GM23248 (cell line): ENCODE data around the gene CREB5. TPM values are rescaled to one million over a fixed set of nuclear protein-coding genes. Genes with fewer than 3 reads are reported as not detected.

Source experiments
- DNase-seq: peaks from one replicate; pipeline ENCODE4 v3.0.0-alpha.2; 2015
- H2AFZ ChIP-seq: fragments of 200-600 bp; sonication (generic); 2 replicates; pipeline ENCODE4 v1.6.1; 2016; ENCODE audit warnings: antibody characterized with exemption
- H3F3A ChIP-seq: fragments of 200-600 bp; sonication (generic); 2 replicates; pipeline ENCODE4 v1.6.1; 2016; ENCODE audit warnings: mild to moderate bottlenecking, antibody characterized with exemption, mixed run types; ENCODE audit not compliant: insufficient read depth
- H3K27ac ChIP-seq: fragments of 200-600 bp; sonication (generic); 2 replicates; pipeline ENCODE4 v1.5.1; 2016; ENCODE audit warnings: mild to moderate bottlenecking
- H3K27me3 ChIP-seq: fragments of 200-600 bp; sonication (generic); replicated peaks from 2 replicates; pipeline ENCODE4 v1.6.1; 2016; ENCODE audit warnings: mild to moderate bottlenecking; ENCODE audit not compliant: insufficient read depth
- H3K36me3 ChIP-seq: fragments of 200-600 bp; sonication (generic); 2 replicates; pipeline ENCODE4 v1.6.1; 2016; ENCODE audit warnings: low read depth, mild to moderate bottlenecking
- H3K4me1 ChIP-seq: fragments of 200-600 bp; sonication (generic); 2 replicates; pipeline ENCODE4 v1.6.1; 2016; ENCODE audit warnings: mild to moderate bottlenecking; ENCODE audit not compliant: insufficient read depth
- H3K4me2 ChIP-seq: fragments of 200-600 bp; sonication (generic); one replicate; pipeline ENCODE4 v1.6.1; 2016; ENCODE audit warnings: mild to moderate bottlenecking; ENCODE audit not compliant: unreplicated experiment
- H3K4me3 ChIP-seq: fragments of 200-600 bp; sonication (generic); 2 replicates; pipeline ENCODE4 v1.5.1; 2016; ENCODE audit warnings: mild to moderate bottlenecking
- H3K79me2 ChIP-seq: fragments of 200-600 bp; sonication (generic); 2 replicates; pipeline ENCODE4 v1.6.1; 2016; ENCODE audit warnings: mild to moderate bottlenecking; ENCODE audit not compliant: insufficient read depth
- H3K9ac ChIP-seq: fragments of 200-600 bp; sonication (generic); 2 replicates; pipeline ENCODE4 v1.6.1; 2016; ENCODE audit warnings: mild to moderate bottlenecking
- H3K9me2 ChIP-seq: fragments of 200-600 bp; sonication (generic); 2 replicates; pipeline ENCODE4 v1.6.1; 2016; ENCODE audit warnings: mixed run types, mild to moderate bottlenecking, moderate library complexity; ENCODE audit not compliant: insufficient read depth
- H3K9me3 ChIP-seq: fragments of 200-600 bp; sonication (generic); one replicate; pipeline ENCODE4 v1.6.1; 2017; ENCODE audit warnings: low read depth
- H4K20me1 ChIP-seq: fragments of 200-600 bp; sonication (generic); 2 replicates; pipeline ENCODE4 v1.6.0; 2016; ENCODE audit not compliant: insufficient read depth
- EZH2 ChIP-seq: fragments of 200-600 bp; sonication (generic); IDR thresholded peaks from 2 replicates; pipeline ENCODE4 v1.6.1; 2018; ENCODE audit warnings: antibody characterized with exemption, mild to moderate bottlenecking; ENCODE audit not compliant: insufficient read depth, poor library complexity, severe bottlenecking
- EZH2phosphoT487 ChIP-seq: fragments of 200-600 bp; sonication (generic); IDR thresholded peaks from 2 replicates; pipeline ENCODE4 v1.6.1; 2018; ENCODE audit warnings: antibody characterized with exemption, moderate library complexity, mild to moderate bottlenecking, low read depth; ENCODE audit not compliant: insufficient read depth
- WGBS, 2 experiments: methylation state at CpG; one replicate each; pipeline ENCODE4 v1.1.6; 2015 to 2017; ENCODE audit warnings: low lambda C conversion rate in 2 of 2, low coverage in 1 of 2; ENCODE audit errors: missing lambda C conversion rate in 2 of 2; 5-methylcytosine and 5-hydroxymethylcytosine counted together
- in situ Hi-C: fragments of 300-500 bp; cut with MboI; formaldehyde crosslinking; loops from 2 replicates; pipeline ENCODE4 v1.15.0; 2020
- polyA plus RNA-seq: library from polyadenylated mRNA; unstranded; fragments of >200 nt; fragmentation: Nextera tagmentation; extraction: Ambion mirVana; gene quantifications from 2 replicates; pipeline ENCODE4 v1.2.1, GENCODE V29; 2016
- total RNA-seq: library from RNA; depleted of rRNA; stranded (reverse); fragments of >200 nt; shearing (Covaris generic); gene quantifications from 2 replicates; pipeline ENCODE4 v1.2.3, GENCODE V29; 2014

CREB5 gene
- total and polyA plus RNA-seq, 2 experiments from 2014 or later, result 13.6 to 19.2 TPM

GRCh38 chr7:28605427-28606085, 193.2 kb downstream of the CREB5 start:
- Histone ChIP-seq H3K9ac (no peak overlapping the region), H3K27ac (no peak overlapping the region), H3K9me2 (no peaks in the 10 kb centered on the region), H3F3A (0 out of 2 replicates have a peak, but pooled peaks cover 3% of the 10 kb centered on the region), H3K27me3 (no peaks in the 10 kb centered on the region), H2AFZ (no peak overlapping the region), H3K4me2 (no peak overlapping the region), H3K4me1 (peaks cover 11% of the 10 kb centered on the region), H3K36me3 (no peaks in the 10 kb centered on the region), H3K4me3 (no peak overlapping the region), H3K79me2 (no peaks in the 10 kb centered on the region), H3K9me3 (no peaks in the 10 kb centered on the region), H4K20me1 (no peaks in the 10 kb centered on the region)
- TF ChIP-seq EZH2 (no peak), EZH2phosphoT487 (no peak)
- in situ Hi-C loops, result no loop called here
- no peak for DNase-seq
- 93% methylated on average over 7 of the region's 7 CpGs for WGBS, 2 experiments

- H3F3A ChIP-seq, result 0 out of 2 replicates have a peak, but pooled peaks cover 3% of the 10 kb centered on the region
- H3K79me2 ChIP-seq, result no peaks in the 10 kb centered on the region
- DNase-seq, result no peak
- H3K9ac ChIP-seq, result no peak overlapping the region
- no peak overlapping the region for H3K4me2 ChIP-seq
- H4K20me1 ChIP-seq, result no peaks in the 10 kb centered on the region
- H3K9me3 ChIP-seq, result no peaks in the 10 kb centered on the region
- H3K4me1 ChIP-seq, result peaks cover 11% of the 10 kb centered on the region
- TF ChIP-seq EZH2 (no peak), EZH2phosphoT487 (no peak)
- H3K9me2 ChIP-seq, result no peaks in the 10 kb centered on the region
- in situ Hi-C loops, result no loop called here
- H3K4me3 ChIP-seq, result no peak overlapping the region
- H2AFZ ChIP-seq, result no peak overlapping the region
- no peaks in the 10 kb centered on the region for H3K36me3 ChIP-seq
- no peak overlapping the region for H3K27ac ChIP-seq
- no peaks in the 10 kb centered on the region for H3K27me3 ChIP-seq
These were observed 194.1 kb downstream of the CREB5 start for GRCh38 chr7:28606421-28606820.

GRCh38 chr7:28607855-28608193, 195.5 kb downstream of the CREB5 start:
- no peak for DNase-seq
- WGBS, 2 experiments, result 82 to 88% methylated on average over 4 of the region's 4 CpGs
- Histone ChIP-seq H3K9me2 (no peaks in the 10 kb centered on the region), H3K4me1 (peaks cover 11% of the 10 kb centered on the region), H3K27ac (no peak overlapping the region), H3F3A (0 out of 2 replicates have a peak, but pooled peaks cover 3% of the 10 kb centered on the region), H4K20me1 (no peaks in the 10 kb centered on the region), H3K36me3 (no peaks in the 10 kb centered on the region), H3K9ac (no peak overlapping the region), H3K9me3 (no peaks in the 10 kb centered on the region), H3K4me2 (no peak overlapping the region), H3K79me2 (no peaks in the 10 kb centered on the region), H2AFZ (no peak overlapping the region), H3K4me3 (no peak overlapping the region), H3K27me3 (no peaks in the 10 kb centered on the region)
- TF ChIP-seq EZH2phosphoT487 (no peak), EZH2 (no peak)
- in situ Hi-C loops, result no loop called here

- H3F3A ChIP-seq, result 0 out of 2 replicates have a peak, but pooled peaks cover 3% of the 10 kb centered on the region
- H3K4me3 ChIP-seq, result no peak overlapping the region
- no peaks in the 10 kb centered on the region for H4K20me1 ChIP-seq
- no peak for DNase-seq
- peaks cover 11% of the 10 kb centered on the region for H3K4me1 ChIP-seq
- no peak overlapping the region for H3K9ac ChIP-seq
- WGBS, 2 experiments, result 70 to 81% methylated on average over 1 of the region's 1 CpG
- H3K27me3 ChIP-seq, result no peaks in the 10 kb centered on the region
- H3K79me2 ChIP-seq, result no peaks in the 10 kb centered on the region
- in situ Hi-C loops, result no loop called here
- no peak overlapping the region for H3K4me2 ChIP-seq
- no peak overlapping the region for H2AFZ ChIP-seq
- no peaks in the 10 kb centered on the region for H3K36me3 ChIP-seq
- H3K27ac ChIP-seq, result no peak overlapping the region
- TF ChIP-seq EZH2 (no peak), EZH2phosphoT487 (no peak)
- H3K9me2 ChIP-seq, result no peaks in the 10 kb centered on the region
- no peaks in the 10 kb centered on the region for H3K9me3 ChIP-seq
These were observed 195.9 kb downstream of the CREB5 start for GRCh38 chr7:28608237-28608656.

DNA sequence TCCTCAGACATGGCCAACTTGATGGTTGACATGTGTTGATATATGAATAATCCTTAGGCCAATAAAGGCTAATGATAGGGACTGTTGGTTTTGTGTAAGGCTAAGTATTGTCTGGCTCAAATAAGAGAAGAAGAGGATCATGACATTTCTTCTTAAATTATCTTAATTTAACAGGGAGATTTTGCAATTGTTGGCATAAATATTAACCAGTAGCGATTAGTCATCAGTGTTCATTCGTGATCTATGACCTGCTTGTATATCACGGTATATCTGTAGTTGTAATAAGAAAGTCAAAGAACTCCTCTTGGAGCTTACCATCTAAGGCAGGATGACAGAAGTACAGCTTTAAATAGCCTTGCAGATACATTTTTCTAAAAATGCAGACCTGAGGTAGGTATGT, 196.4 kb downstream of the CREB5 start:
- no peaks in the 10 kb centered on the region for H3K9me3 ChIP-seq
- no peak overlapping the region for H3K27ac ChIP-seq
- H3K4me1 ChIP-seq, result peaks cover 11% of the 10 kb centered on the region
- no peaks in the 10 kb centered on the region for H3K9me2 ChIP-seq
- in situ Hi-C loops, result no loop called here
- H3K4me2 ChIP-seq, result no peak overlapping the region
- H4K20me1 ChIP-seq, result no peaks in the 10 kb centered on the region
- no peaks in the 10 kb centered on the region for H3K27me3 ChIP-seq
- no peaks in the 10 kb centered on the region for H3K79me2 ChIP-seq
- H3K36me3 ChIP-seq, result no peaks in the 10 kb centered on the region
- no peak overlapping the region for H2AFZ ChIP-seq
- peak; percentile 73 for DNase-seq
- WGBS, 2 experiments, result 3 to 7% methylated on average over 3 of the region's 3 CpGs
- H3K4me3 ChIP-seq, result no peak overlapping the region
- 0 out of 2 replicates have a peak, but pooled peaks cover 3% of the 10 kb centered on the region for H3F3A ChIP-seq
- H3K9ac ChIP-seq, result no peak overlapping the region
- 0 out of 2 replicates have a peak, but pooled peaks have one; percentile 73 for TF ChIP-seq EZH2phosphoT487
- TF ChIP-seq EZH2, result no peak
